ENCODE measurements around the gene MVB12B.

MVB12B gene

DNA sequence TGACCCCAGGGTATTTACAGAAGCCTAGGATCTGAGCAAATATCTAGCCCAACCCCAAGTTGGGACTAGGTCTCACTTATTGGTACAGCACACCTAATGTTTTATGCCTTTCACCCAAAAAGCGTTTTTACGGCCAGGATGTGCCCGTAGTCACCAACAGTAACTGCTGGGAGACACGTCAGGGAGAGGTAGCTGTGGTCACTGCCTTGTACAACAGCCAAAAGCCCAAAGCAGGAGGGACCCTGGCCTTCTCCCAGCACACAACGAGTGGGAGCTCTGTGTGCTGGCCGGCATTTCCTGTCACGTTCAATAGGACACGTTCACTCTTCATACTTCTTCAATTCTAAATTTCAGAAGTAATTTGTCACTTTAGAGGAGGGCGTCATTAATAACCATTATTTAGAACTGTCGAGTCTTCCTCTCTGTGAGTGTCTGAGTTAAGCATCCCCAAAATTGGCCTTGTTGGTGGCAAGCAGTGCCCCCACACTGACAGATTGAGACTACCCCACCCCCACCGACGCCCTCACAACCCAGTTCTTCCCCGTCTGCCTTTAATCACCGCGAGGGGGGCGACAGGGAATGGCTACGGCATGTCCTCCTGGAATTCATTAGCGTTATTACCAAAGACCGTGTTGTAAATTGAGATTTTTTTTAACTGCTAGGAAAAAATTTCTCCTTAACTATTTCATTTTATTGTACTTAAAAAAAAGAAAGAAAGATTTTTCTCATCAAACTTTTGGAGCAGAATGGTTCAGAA lies 80.7 kb downstream of the MVB12B start:
- no peak for TF ChIP-seq CTCF (IDR thresholded peaks at IDR 0.05; ENCODE audit: low read depth, low read length, missing control alignments)
- no peak for DNase-seq (ENCODE audit: extremely low read depth, low read depth)
- no peak overlapping the region for H3K4me3 ChIP-seq (replicated peaks; ENCODE audit: low read depth, low read length)

DNA sequence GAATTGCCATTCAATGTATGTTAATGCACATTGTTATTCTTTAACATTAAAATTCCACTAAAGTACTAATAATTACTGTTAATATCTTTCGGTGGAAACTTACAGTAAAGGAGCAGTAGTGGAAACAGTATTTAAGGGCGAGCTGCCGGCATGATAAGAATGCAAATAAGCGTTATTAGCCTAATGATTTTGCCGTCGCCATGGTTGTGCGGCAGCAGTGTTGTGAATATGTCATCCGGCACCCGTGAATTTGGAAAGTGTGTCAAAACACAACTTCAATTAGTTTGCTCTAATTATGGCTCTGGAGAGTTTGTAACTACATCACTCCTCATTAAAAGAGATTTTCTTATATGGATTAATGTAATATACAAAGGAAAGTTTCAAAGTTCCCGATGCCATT lies 81.4 kb downstream of the MVB12B start:
- DNase-seq (ENCODE audit: extremely low read depth, low read depth) = no peak
- no peak for TF ChIP-seq CTCF (IDR thresholded peaks at IDR 0.05; ENCODE audit: low read depth, low read length, missing control alignments)
- no peak overlapping the region for H3K4me3 ChIP-seq (replicated peaks; ENCODE audit: low read depth, low read length)

DNA sequence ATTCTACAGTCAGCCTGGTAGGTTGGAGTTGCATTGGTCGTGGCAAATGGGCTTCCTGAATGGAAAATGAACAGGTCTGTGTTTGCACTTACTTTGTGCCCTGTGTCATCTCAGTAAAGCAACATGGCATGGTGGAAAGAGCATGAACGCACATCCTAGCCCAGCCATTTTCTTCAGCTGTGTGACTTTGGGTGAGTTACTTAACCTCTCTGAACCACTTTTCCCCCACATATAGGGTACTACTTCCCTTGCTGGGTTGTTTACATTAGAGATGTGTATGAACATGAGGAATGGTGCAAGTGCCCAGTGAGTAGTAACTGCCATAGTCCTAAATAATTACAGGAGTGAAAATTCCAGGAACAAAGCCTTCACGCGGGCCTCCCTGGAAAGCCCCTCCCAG lies 83.6 kb downstream of the MVB12B start:
- H3K4me3 ChIP-seq (replicated peaks; ENCODE audit: low read depth, low read length) = no peak overlapping the region
- no peak for TF ChIP-seq CTCF (IDR thresholded peaks at IDR 0.05; ENCODE audit: low read depth, low read length, missing control alignments)
- DNase-seq (ENCODE audit: extremely low read depth, low read depth) = no peak

- H3K4me3 ChIP-seq (replicated peaks; ENCODE audit: low read depth, low read length) = no peak overlapping the region
- no peak for DNase-seq (ENCODE audit: extremely low read depth, low read depth)
- no peak for TF ChIP-seq CTCF (IDR thresholded peaks at IDR 0.05; ENCODE audit: low read depth, low read length, missing control alignments)
Measured at GRCh38 chr9:126411225-126411947, 84.8 kb downstream of the MVB12B start.

DNA sequence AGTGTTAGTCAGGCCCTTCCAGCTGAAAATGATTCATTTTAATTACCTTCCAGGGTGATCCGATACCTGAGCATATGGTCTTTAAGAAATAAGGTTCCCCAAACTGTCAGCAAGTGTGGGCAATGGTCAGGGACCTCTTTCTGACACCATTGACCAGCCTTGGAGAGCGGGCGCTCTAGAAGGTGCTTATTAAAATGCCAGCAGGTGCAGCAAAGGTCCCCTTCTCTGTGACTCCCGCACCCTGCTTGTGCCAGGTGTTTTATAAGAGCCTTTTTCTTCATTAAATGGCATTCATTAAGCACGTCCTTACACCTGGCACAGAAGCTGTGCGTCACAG lies 85.3 kb downstream of the MVB12B start:
- no peak overlapping the region for H3K4me3 ChIP-seq (replicated peaks; ENCODE audit: low read depth, low read length)
- TF ChIP-seq CTCF (IDR thresholded peaks at IDR 0.05; ENCODE audit: low read depth, low read length, missing control alignments) = no peak
- DNase-seq (ENCODE audit: extremely low read depth, low read depth) = no peak

DNA sequence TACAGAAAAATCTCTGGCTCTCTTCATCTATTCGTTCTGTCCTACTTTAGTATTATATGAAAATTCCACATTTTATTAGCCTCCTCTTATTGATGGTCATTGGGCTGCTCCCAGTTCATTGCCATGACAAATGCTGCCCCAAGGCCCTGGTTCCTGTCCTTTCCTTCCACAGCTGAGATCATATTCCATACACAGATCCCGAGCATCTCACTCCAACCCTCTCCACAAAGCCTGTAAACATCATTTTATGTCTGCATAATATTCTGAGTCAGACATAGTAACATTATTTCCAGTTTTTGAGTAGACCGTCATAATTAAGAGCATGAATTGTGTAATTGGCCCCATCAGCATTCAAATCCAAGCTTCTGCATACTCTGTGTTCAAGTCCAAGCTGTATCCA lies 86.3 kb downstream of the MVB12B start:
- TF ChIP-seq CTCF (IDR thresholded peaks at IDR 0.05; ENCODE audit: low read depth, low read length, missing control alignments) = no peak
- no peak overlapping the region for H3K4me3 ChIP-seq (replicated peaks; ENCODE audit: low read depth, low read length)
- no peak for DNase-seq (ENCODE audit: extremely low read depth, low read depth)

Data from HFF-Myc (cell line).